HG02938 (cell line): ENCODE data around the gene DCTN5.
"Not testable (repeated sequence)": the region's sequence is repeated elsewhere in the genome, so short reads cannot be mapped to it uniquely, and the experiment has no call there.

Source experiments
- ATAC-seq: cut with Tn5 transposase; IDR thresholded peaks from one replicate; pipeline ENCODE4 v1.9.1; 2021; ENCODE audit warnings: mild to moderate bottlenecking, moderate library complexity; ENCODE audit not compliant: unreplicated experiment

DCTN5 gene

DNA sequence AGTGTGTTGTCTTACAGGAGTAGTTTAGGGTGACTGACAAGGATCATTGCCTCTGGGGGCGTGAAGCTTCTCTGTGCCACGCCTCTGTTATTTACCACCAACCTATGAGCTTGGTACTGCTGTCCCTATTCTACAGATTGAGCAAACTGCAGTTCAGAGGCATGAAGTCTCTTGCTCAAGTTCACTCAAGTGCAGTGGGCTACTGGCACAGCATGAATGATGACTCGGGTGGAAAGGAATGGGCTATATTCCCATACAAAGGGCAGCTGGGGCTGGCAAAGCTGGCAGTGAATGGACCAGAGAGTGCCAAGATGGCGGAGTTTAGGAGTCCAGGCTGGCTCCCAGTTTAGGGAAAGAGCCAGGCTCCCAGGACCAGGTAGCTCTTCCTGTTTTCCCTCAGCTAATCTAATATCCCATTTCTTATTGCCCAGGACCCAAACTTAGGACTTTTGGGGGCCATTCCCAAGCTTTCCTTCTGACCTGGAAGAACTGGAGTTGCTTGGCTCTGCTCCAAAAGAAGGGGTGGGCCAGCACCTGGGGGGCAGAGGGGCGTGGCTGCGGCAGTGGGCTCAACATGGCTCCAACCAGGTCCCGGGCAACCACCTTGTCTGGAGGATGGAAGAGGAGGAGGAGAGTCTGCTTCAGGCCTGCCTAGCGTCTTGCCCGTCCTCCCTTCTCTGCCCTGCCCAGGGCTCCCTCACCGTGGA is 50.4 kb downstream of the DCTN5 start:
- no peak for ATAC-seq

DNA sequence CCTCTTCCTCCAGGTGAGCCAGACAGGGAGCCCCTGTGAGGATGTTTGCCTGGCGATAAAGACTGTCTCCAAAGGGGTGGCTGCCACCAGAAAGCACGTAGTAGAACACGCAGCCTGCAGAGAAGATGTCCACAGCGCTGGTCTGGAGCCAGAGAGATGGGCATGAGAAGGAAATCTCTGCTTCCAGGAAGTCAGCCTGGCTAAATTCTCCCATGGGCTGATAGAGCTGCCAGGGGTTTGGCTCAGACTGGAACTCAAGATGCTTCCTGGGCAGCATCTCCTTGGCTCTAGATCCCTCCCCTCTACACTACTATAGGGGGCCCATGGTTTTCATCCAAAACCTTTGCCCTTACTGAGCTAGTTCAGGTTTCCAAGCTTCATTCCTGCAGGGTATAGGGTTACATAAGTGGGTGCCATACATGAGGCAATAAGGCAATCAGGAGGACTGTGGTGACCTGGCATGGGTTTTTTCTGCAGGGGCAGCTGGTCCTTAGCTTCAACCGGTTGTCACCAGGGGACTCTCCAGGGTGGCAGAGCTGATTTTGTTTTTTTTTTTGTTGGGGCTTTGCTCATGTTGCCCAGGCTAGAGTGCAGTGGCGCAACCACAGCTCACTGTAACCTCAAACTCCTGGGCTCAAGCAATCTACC is 51.0 kb downstream of the DCTN5 start:
- ATAC-seq: no peak

DNA sequence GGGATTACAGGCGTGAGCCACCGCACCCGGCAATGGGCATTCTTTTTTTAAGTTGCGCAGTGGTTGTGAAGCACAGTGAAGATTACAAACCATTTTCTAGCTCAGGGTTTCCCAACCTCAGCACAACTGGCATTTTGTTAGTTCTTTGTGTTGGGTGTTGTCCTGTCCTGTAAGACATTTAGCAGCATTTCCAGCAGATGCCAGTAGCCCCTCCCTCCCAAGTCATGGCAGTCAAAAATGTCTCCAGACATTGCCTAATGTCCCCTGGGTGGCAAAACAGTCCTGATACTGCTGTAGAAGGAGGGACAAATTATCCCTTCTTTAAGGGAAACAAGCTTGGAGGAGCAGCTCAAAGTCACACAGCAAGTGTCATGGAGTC is 53.0 kb downstream of the DCTN5 start:
- no peak for ATAC-seq

- no peak for ATAC-seq
Observed at GRCh38 chr16:23694644-23695373, 53.5 kb downstream of the DCTN5 start.

GRCh38 chr16:23695756-23696155 is 54.5 kb downstream of the DCTN5 start:
- ATAC-seq: no peak

DNA sequence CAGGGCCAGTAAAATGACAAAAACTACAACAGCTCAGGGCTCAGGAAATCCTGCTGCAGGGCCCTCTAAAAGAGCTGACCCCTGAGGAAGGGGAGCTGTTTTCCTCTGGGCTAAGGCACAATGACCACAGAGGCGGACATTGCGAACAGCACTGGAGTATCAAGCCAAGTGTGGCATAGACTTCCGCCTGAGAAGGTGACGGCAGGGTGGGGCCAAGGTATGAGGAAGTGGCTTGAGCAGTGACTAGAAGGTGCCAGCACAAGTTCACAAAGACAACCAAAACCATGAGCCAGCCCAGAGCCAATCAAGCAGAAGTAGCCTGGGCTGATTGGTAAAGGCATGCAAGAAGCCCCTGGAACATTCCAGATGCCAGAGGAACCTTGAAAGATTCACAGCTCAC is 57.8 kb downstream of the DCTN5 start:
- ATAC-seq: no peak

- no peak for ATAC-seq
Observed at GRCh38 chr16:23700093-23700492, 58.8 kb downstream of the DCTN5 start.

GRCh38 chr16:23700509-23700908 is 59.2 kb downstream of the DCTN5 start:
- ATAC-seq: no peak

GRCh38 chr16:23701045-23701444 is 59.8 kb downstream of the DCTN5 start:
- ATAC-seq: no peak

DNA sequence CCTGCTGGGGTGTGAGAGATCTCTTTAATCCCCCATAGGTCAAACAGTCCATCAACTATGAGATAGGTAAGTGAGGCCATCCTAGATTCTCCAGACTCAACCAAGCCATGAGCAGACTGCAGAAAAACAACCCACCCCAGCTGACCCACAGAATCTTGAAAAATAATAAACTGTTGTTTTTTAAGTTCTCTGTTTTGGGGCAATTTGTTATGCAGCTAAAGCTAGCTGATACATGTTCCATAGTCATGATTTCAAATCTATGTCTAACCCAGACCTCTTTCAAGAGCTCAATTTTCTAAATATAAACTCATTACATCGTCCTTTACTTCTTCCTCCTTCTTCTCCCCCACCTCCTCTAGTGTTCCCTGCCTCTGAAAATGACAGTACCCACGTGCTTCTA is 61.7 kb downstream of the DCTN5 start:
- ATAC-seq: no peak

DNA sequence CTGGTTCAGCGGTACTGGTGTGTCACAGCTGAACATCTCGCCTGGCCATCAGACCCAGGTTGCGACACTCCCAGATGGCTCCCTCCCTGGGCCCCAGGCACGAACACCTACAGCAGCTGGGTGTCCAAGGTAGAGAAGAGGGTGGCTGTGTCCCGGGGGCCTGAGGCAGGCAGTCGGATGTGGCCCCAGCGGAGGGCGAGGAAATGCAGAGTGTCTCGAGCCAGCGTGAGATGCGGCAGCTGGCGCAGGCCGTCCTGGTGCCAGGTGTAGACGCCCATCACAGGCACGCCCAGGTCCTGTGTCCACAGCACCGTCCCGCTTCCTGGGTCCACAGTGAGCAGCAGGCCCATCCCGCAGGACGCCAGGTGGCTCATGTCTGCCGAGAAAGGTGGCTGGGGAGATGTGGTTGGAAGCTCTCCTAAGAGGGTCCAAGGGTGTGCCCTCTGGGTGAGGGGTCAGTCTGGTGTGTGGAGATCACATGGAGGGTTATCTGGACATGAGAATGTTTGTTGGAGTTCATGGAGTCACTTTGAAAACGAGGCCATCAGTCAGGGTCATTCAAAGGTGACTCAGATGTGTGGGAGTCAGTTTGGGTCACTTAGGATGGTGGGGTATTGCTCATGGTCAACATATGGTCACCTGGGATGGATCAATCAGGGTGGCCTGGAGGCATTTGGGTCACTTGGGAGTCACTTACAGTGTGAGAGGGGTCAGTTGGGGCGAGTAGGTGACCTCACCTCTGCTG is 63.7 kb downstream of the DCTN5 start:
- no peak for ATAC-seq

- ATAC-seq: no peak
Observed at GRCh38 chr16:23705517-23705902, 64.2 kb downstream of the DCTN5 start.

GRCh38 chr16:23706439-23706838 is 65.2 kb downstream of the DCTN5 start:
- no peak for ATAC-seq

DNA sequence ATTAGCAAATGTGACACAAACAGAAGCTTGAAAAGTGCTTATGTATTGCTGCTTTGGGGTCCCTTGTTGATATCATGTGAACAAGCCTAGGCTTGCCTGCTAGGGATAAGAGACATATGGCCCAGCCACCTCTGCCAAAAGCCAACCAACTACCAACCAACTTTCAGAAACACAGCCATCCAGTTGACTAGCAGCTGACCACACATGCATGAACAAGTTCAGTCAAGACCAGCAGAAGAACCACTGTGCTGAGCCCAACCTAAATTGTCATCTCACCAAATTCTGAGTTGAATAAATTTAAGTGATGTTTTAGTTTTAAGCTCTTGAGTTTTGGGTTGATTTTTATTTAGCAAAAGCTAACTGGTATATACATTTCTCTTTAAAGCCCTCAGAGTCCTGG is 68.3 kb downstream of the DCTN5 start:
- ATAC-seq: no peak

DNA sequence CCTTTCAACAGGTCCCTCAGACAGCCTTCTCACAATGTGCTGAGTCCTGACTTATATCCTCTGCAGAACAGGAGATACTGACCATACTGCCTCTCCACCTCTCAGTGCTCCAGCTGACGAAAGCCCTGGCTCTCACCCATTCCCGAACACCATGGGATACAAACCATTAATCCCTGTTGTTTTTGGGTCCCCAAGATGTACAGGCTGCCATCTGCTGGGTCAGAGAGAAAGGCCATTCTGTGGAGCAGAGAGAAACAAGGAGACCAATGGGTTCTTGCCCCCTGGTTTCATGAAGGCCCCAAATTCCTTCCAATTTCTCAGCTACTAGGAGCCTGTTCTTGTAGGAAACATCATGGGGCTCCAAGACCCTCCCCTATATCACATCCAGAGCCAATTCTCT is 68.7 kb downstream of the DCTN5 start:
- no peak for ATAC-seq

- no peak for ATAC-seq
Observed at GRCh38 chr16:23710504-23710903, 69.2 kb downstream of the DCTN5 start.

GRCh38 chr16:23711785-23712184 is 70.5 kb downstream of the DCTN5 start:
- ATAC-seq: no peak

DNA sequence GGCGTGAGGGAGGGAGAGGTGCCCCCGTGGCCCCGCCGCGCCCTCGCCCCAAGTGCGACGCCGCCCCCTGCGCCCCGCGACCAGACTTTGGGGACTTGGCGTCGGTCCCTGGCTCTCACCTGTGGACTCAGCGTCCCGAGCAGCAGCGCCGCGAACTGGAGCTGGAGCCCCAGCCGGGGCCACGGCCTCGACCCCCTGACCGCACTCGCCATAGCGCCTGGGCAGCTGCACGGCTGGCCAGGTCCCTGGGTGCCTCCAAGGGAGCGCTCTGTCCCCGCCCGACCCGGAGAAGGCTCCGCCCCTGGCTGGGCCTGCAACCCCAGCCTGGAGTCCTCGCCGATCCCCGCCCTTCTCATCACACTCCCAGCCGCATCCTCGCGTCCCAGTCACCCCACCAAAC is 71.7 kb downstream of the DCTN5 start, which contains the start of gene ERN2:
ERN2 (minus strand) TSS at position 247 of the 400 bp plus-strand sequence; CDS start at position 212, 35 bp downstream.
- no peak for ATAC-seq

DNA sequence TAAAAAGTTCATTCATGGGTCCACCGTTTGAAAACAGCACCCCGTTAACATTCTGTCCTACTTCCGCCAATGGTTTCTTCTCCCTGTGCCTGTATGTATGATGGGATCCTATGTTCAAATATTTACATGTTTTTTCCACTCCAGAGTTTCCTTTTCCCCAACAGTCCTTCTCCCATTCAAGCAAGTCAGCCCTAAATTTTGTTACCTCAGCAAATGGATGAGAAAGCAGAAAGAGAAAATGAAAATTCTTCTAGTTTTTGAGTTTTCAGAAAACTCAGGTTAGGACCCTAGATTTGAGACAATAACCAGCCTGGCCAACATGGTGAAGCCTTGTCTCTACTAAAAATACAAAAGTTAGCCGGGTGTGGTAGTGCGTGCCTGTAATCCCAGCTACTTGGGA is 75.2 kb downstream of the DCTN5 start:
- ATAC-seq: no peak

- ATAC-seq: not testable (repeated sequence)
Observed at GRCh38 chr16:23722613-23723240, 81.5 kb downstream of the DCTN5 start.
